Lung (tissue), 12 donors: Measurements from ENCODE around the gene NFIL3. TPM values are rescaled to one million over a fixed set of nuclear protein-coding genes. Genes with fewer than 3 reads are reported as not detected.

Source experiments
- ATAC-seq: fragments of 200-7000 bp; cut with Tn5 transposase; one replicate; pipeline ENCODE4 v1.9.1; 2020; ENCODE audit warnings: moderate number of reproducible peaks; ENCODE audit not compliant: insufficient read depth, low FRiP score
- DNase-seq, 3 donors: peaks; one replicate each; pipeline ENCODE4 v3.0.0-alpha.2; 2013 to 2017
- H3K27ac ChIP-seq, 2 donors: one replicate each; pipeline ENCODE4 v1.5.1; 2013; ENCODE audit warnings: mild to moderate bottlenecking in 2 of 2, moderate library complexity in 2 of 2, control low read depth in 1 of 2, inconsistent platforms in 1 of 2, low read depth in 1 of 2, low read length in 1 of 2
- H3K27me3 ChIP-seq, 3 donors: one replicate each; pipeline ENCODE4 v1.5.1; 2013; ENCODE audit warnings: low read length in 2 of 3; ENCODE audit not compliant: control insufficient read depth in 3 of 3, insufficient read depth in 3 of 3
- H3K36me3 ChIP-seq, 4 donors: one replicate each; pipeline ENCODE4 v1.5.1; 2013; ENCODE audit warnings: low read length in 4 of 4, mild to moderate bottlenecking in 1 of 4, moderate library complexity in 1 of 4; ENCODE audit not compliant: control insufficient read depth in 4 of 4, insufficient read depth in 4 of 4
- H3K4me1 ChIP-seq, 5 donors: one replicate each; pipeline ENCODE4 v1.5.1; 2013; ENCODE audit warnings: low read length in 5 of 5, mild to moderate bottlenecking in 2 of 5, moderate library complexity in 1 of 5; ENCODE audit not compliant: control insufficient read depth in 5 of 5, insufficient read depth in 5 of 5
- H3K4me3 ChIP-seq: one replicate; pipeline ENCODE4 v1.5.1; 2013; ENCODE audit warnings: mild to moderate bottlenecking, control low read depth, moderate library complexity
- H3K9ac ChIP-seq, 2 donors: one replicate each; pipeline ENCODE4 v1.5.1; 2013; ENCODE audit warnings: low read length in 2 of 2, control low read depth in 1 of 2; ENCODE audit not compliant: insufficient read depth in 1 of 2
- H3K9me3 ChIP-seq, 4 donors: one replicate each; pipeline ENCODE4 v1.5.1; 2013; ENCODE audit warnings: low read length in 3 of 4, mild to moderate bottlenecking in 1 of 4, moderate library complexity in 1 of 4; ENCODE audit not compliant: control insufficient read depth in 4 of 4, insufficient read depth in 3 of 4
- CTCF ChIP-seq: IDR thresholded peaks from 2 replicates; pipeline ENCODE4 v1.5.1; 2012; ENCODE audit warnings: mild to moderate bottlenecking; ENCODE audit errors: control extremely low read depth, extremely low read depth
- WGBS, 2 donors: extraction: QIAGEN DNeasy Blood & Tissue Kit; methylation state at CpG; one replicate each; pipeline ENCODE4 v1.1.7; 2013; 5-methylcytosine and 5-hydroxymethylcytosine counted together
- polyA plus RNA-seq, 2 donors: library from polyadenylated mRNA; stranded (reverse); fragments of 200-250 nt; gene quantifications; one replicate each; pipeline ENCODE4 v1.2.1, GENCODE V29; 2013
- total RNA-seq, 2 donors: library from RNA; depleted of rRNA in 1 of 2; stranded (reverse); fragments of >200 nt in 1 of 2; gene quantifications; one replicate each; pipeline ENCODE4 v1.2.1, GENCODE V29; 2014 to 2021
- donor health status: control.
- donor health status: control.
- donor health status: Bipolar disorder and iron deficiency.
- donor health status: healthy.
- donor health status: DM: yes; HTN: yes; CAD: no.

Gene NFIL3
- total and polyA plus RNA-seq, 4 donors: 13.1 to 75.3 (median 48.4) TPM

GRCh38 chr9:91431485-91431884, 7.9 kb upstream of the NFIL3 start:
- 91 to 92% methylated on average over 5 of the region's 5 CpGs for WGBS, 2 donors
- Histone ChIP-seq H3K9me3 (no peaks in the 10 kb centered on the region), H3K4me3 (no peak overlapping the region), H3K36me3 (no peaks in the 10 kb centered on the region), H3K27me3 (no peaks in the 10 kb centered on the region), H3K27ac (no peak overlapping the region), H3K4me1 (peaks cover 0 to 9% (median 2%) of the 10 kb centered on the region in 5 donors), H3K9ac (no peak overlapping the region)
- DNase-seq (no peak), ATAC-seq (no peak)
- TF ChIP-seq CTCF: no peak

- peak overlapping the region in 1 of 2 donors; percentile 44 for H3K27ac ChIP-seq
- H3K36me3 ChIP-seq: no peaks in the 10 kb centered on the region
- no peak overlapping the region for H3K9ac ChIP-seq
- H3K4me1 ChIP-seq: peaks cover 0 to 16% (median 5%) of the 10 kb centered on the region in 5 donors
- H3K4me3 ChIP-seq: no peak overlapping the region
- 75 to 83% methylated on average over 8 of the region's 8 CpGs for WGBS, 2 donors
- H3K27me3 ChIP-seq: no peaks in the 10 kb centered on the region
- TF ChIP-seq CTCF: no peak
- peaks cover 0 to 1% (median 0%) of the 10 kb centered on the region in 4 donors for H3K9me3 ChIP-seq
- DNase-seq: no peak
- ATAC-seq: no peak
Measured at GRCh38 chr9:91429501-91429900, 5.9 kb upstream of the NFIL3 start.

DNA sequence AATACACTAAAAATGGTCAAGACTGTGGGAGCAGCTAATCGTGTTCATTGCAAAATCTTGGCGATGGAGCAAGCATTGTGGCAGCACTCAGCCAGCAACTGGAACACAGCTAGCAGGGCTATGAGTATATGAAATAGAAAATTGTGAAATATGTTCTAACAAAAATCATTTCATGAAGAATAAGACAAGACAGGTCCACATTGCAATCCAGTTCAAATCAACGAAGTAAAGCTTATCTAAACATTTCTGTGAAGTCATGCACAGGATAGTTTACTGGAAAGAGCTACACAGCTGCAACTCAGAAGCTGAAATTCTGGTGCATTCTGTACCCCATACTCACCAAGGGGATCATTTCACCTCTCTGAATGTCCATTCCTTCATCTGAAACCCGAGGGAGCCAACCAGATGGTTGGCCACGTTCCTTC, 5.3 kb upstream of the NFIL3 start:
- peak; percentile 7 for ATAC-seq
- peaks cover 0 to 17% (median 5%) of the 10 kb centered on the region in 5 donors for H3K4me1 ChIP-seq
- H3K36me3 ChIP-seq: no peaks in the 10 kb centered on the region
- 20 to 28% methylated on average over 5 of the region's 5 CpGs for WGBS, 2 donors
- TF ChIP-seq CTCF: no peak
- H3K4me3 ChIP-seq: no peak overlapping the region
- H3K9ac ChIP-seq: no peak overlapping the region
- peak overlapping the region in 1 of 2 donors; percentile 44 for H3K27ac ChIP-seq
- no peaks in the 10 kb centered on the region for H3K27me3 ChIP-seq
- H3K9me3 ChIP-seq: peaks cover 0 to 1% (median 0%) of the 10 kb centered on the region in 4 donors
- DNase-seq: peak; percentile 26 to 87 (median 62)

DNA sequence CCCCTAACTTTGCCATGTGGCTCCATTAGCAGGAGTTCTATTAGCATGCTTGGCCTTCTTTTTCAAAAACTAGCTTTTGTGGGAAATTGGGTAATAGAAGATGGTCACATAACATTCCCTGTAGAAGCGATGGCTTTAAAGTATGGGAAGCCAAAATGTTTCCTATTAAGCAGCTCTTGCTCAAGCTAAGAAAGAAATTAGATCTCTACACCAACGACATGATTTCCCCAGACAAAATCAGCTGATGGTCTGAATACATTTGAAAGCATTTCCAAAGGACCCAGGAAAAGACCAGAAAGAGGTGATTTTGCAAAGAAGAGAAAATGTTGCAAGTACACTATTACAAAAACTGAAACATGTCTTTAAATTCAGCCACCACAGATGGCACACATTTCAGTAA, 4.8 kb upstream of the NFIL3 start:
- ATAC-seq: no peak
- TF ChIP-seq CTCF: no peak
- Histone ChIP-seq H3K36me3 (no peaks in the 10 kb centered on the region), H3K9me3 (peaks cover 0 to 1% (median 0%) of the 10 kb centered on the region in 4 donors), H3K9ac (no peak overlapping the region), H3K4me3 (no peak overlapping the region), H3K27ac (peak overlapping the region in 1 of 2 donors; percentile 71), H3K4me1 (peaks cover 0 to 17% (median 5%) of the 10 kb centered on the region in 5 donors), H3K27me3 (no peaks in the 10 kb centered on the region)
- 34 to 58% methylated on average over 2 of the region's 2 CpGs for WGBS, 2 donors
- peak in 1 of 3 donors; percentile 37 for DNase-seq
